ENCODE results near the gene GSTP1. TPM values are rescaled to one million over a fixed set of nuclear protein-coding genes. Genes with fewer than 3 reads are reported as not detected.

The GSTP1 gene
- total RNA-seq, 1 experiment from 2014 or later, result 570 TPM

DNA sequence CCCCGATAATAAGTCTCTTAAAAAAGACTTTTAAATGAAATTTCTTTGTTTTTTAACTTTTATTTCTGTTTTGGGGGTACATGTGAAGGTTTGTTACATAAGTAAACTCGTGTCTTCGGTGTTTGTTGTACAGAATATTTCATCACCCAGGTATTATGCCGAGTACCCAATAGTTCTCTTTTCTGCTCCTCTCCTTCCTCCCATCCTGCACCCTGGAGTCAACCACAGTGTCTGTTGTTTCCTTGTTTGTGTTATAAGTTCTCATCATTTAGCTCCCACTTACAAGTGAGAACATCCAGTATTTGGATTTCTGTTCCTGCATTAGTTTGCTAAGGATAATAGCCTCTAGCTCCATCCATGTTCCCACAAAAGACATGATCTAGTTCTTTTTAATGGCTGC is 1.6 kb upstream of the GSTP1 start:
- TF ChIP-seq, protein P1, sequence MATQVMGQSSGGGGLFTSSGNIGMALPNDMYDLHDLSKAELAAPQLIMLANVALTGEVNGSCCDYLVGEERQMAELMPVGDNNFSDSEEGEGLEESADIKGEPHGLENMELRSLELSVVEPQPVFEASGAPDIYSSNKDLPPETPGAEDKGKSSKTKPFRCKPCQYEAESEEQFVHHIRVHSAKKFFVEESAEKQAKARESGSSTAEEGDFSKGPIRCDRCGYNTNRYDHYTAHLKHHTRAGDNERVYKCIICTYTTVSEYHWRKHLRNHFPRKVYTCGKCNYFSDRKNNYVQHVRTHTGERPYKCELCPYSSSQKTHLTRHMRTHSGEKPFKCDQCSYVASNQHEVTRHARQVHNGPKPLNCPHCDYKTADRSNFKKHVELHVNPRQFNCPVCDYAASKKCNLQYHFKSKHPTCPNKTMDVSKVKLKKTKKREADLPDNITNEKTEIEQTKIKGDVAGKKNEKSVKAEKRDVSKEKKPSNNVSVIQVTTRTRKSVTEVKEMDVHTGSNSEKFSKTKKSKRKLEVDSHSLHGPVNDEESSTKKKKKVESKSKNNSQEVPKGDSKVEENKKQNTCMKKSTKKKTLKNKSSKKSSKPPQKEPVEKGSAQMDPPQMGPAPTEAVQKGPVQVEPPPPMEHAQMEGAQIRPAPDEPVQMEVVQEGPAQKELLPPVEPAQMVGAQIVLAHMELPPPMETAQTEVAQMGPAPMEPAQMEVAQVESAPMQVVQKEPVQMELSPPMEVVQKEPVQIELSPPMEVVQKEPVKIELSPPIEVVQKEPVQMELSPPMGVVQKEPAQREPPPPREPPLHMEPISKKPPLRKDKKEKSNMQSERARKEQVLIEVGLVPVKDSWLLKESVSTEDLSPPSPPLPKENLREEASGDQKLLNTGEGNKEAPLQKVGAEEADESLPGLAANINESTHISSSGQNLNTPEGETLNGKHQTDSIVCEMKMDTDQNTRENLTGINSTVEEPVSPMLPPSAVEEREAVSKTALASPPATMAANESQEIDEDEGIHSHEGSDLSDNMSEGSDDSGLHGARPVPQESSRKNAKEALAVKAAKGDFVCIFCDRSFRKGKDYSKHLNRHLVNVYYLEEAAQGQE (IDR thresholded peaks at IDR 0.05; ENCODE audit: insufficient read depth in 1 of 2, low read depth in 2 of 2, low read length in 1 of 2), result no peak
- TF ChIP-seq SIN3A (IDR thresholded peaks at IDR 0.05; ENCODE audit: borderline replicate concordance, insufficient read depth, low read depth, low read length) (no peak), TCF7L2 (IDR thresholded peaks at IDR 0.05; ENCODE audit: low read depth, low read length) (no peak), POLR2AphosphoS5 (IDR thresholded peaks at IDR 0.05; ENCODE audit: low read depth, low read length) (no peak)
- TF ChIP-seq, protein P2, sequence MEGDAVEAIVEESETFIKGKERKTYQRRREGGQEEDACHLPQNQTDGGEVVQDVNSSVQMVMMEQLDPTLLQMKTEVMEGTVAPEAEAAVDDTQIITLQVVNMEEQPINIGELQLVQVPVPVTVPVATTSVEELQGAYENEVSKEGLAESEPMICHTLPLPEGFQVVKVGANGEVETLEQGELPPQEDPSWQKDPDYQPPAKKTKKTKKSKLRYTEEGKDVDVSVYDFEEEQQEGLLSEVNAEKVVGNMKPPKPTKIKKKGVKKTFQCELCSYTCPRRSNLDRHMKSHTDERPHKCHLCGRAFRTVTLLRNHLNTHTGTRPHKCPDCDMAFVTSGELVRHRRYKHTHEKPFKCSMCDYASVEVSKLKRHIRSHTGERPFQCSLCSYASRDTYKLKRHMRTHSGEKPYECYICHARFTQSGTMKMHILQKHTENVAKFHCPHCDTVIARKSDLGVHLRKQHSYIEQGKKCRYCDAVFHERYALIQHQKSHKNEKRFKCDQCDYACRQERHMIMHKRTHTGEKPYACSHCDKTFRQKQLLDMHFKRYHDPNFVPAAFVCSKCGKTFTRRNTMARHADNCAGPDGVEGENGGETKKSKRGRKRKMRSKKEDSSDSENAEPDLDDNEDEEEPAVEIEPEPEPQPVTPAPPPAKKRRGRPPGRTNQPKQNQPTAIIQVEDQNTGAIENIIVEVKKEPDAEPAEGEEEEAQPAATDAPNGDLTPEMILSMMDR (IDR thresholded peaks at IDR 0.05), result no peak
- CTCF ChIA-PET, result no interaction called here
- peaks cover 34% of the 10 kb centered on the region for H3K4me1 ChIP-seq (ENCODE audit: control insufficient read depth, insufficient read depth, low read length)
- TSS peak; percentile 84 for BruUV-seq (replicated peaks)
- in situ Hi-C loops (cut with HindIII; ENCODE audit: low pct_unique_long_range_greater_than_20kb, low sequenced_read_pairs) (no loop called here), intact Hi-C loops (cut with micrococcal nuclease; ENCODE audit: unreplicated experiment) (no loop called here)
- POLR2A ChIA-PET, result no interaction called here
- H3K27me3 ChIP-seq (ENCODE audit: control insufficient read depth, insufficient read depth, low read length), result no peaks in the 10 kb centered on the region
- no peaks in the 10 kb centered on the region for H3K36me3 ChIP-seq (ENCODE audit: control insufficient read depth, insufficient read depth, low read length)
- ATAC-seq (no peak), DNase-seq (ENCODE audit: low read depth, low spot score) (no peak)
- H3K4me3 ChIP-seq (ENCODE audit: low read depth in 2 of 2, low read length in 2 of 2), result no peak overlapping the region; a peak in 1 of 4 replicates
- H3K9me3 ChIP-seq (ENCODE audit: control insufficient read depth, insufficient read depth, low read depth, low read length), result no peaks in the 10 kb centered on the region
- H3K27ac ChIP-seq (ENCODE audit: low read length), result peak overlapping the region; percentile 88

DNA sequence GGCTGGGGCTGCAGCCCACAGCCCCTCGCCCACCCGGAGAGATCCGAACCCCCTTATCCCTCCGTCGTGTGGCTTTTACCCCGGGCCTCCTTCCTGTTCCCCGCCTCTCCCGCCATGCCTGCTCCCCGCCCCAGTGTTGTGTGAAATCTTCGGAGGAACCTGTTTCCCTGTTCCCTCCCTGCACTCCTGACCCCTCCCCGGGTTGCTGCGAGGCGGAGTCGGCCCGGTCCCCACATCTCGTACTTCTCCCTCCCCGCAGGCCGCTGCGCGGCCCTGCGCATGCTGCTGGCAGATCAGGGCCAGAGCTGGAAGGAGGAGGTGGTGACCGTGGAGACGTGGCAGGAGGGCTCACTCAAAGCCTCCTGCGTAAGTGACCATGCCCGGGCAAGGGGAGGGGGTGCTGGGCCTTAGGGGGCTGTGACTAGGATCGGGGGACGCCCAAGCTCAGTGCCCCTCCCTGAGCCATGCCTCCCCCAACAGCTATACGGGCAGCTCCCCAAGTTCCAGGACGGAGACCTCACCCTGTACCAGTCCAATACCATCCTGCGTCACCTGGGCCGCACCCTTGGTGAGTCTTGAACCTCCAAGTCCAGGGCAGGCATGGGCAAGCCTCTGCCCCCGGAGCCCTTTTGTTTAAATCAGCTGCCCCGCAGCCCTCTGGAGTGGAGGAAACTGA is 731 bp downstream of the GSTP1 start:
- POLR2A ChIA-PET, result interaction anchor here (0.5 to 1.0 kb wide), 2 partner anchors 8 to 46 kb away, joined by 3 read pairs; no protein-coding TSS in a partner anchor
- intact Hi-C loops (cut with micrococcal nuclease; ENCODE audit: unreplicated experiment), result no loop called here

More for the DNA sequence above, 731 bp downstream of the GSTP1 start:
- Histone ChIP-seq H3K27ac (ENCODE audit: low read length) (peak overlapping the region; percentile 88), H3K27me3 (ENCODE audit: control insufficient read depth, insufficient read depth, low read length) (no peaks in the 10 kb centered on the region), H3K36me3 (ENCODE audit: control insufficient read depth, insufficient read depth, low read length) (no peaks in the 10 kb centered on the region), H3K4me3 (ENCODE audit: low read depth in 2 of 2, low read length in 2 of 2) (peak overlapping the region; percentile 57 to 72), H3K4me1 (ENCODE audit: control insufficient read depth, insufficient read depth, low read length) (peaks cover 30% of the 10 kb centered on the region), H3K9me3 (ENCODE audit: control insufficient read depth, insufficient read depth, low read depth, low read length) (no peaks in the 10 kb centered on the region)
- DNase-seq (ENCODE audit: low read depth, low spot score), result no peak
- CTCF ChIA-PET, result interaction anchor here (0.6 kb wide), 1 partner anchor 30 kb away, joined by 4 read pairs; no protein-coding TSS in a partner anchor
- TF ChIP-seq, protein P1 (IDR thresholded peaks at IDR 0.05; ENCODE audit: insufficient read depth in 1 of 2, low read depth in 2 of 2, low read length in 1 of 2), result no peak
- TF ChIP-seq SIN3A (IDR thresholded peaks at IDR 0.05; ENCODE audit: borderline replicate concordance, insufficient read depth, low read depth, low read length) (no peak), POLR2AphosphoS5 (IDR thresholded peaks at IDR 0.05; ENCODE audit: low read depth, low read length) (no peak), TCF7L2 (IDR thresholded peaks at IDR 0.05; ENCODE audit: low read depth, low read length) (no peak)
- TF ChIP-seq, protein P2 (IDR thresholded peaks at IDR 0.05), result no peak
- no TSS peak for BruUV-seq (replicated peaks)
- ATAC-seq, result peak; percentile 59
- in situ Hi-C loops (cut with HindIII; ENCODE audit: low pct_unique_long_range_greater_than_20kb, low sequenced_read_pairs), result no loop called here
